Measurements from ENCODE around the gene SLC1A2. TPM values are rescaled to one million over a fixed set of nuclear protein-coding genes. Genes with fewer than 3 reads are reported as not detected.
A peak's percentile ranks its signal among the peaks of the same experiment; 100 is the strongest.

SLC1A2 gene
- total RNA-seq, 4 donors from 2014 or later, result 1.0 to 11.5 (median 5.0) TPM

DNA sequence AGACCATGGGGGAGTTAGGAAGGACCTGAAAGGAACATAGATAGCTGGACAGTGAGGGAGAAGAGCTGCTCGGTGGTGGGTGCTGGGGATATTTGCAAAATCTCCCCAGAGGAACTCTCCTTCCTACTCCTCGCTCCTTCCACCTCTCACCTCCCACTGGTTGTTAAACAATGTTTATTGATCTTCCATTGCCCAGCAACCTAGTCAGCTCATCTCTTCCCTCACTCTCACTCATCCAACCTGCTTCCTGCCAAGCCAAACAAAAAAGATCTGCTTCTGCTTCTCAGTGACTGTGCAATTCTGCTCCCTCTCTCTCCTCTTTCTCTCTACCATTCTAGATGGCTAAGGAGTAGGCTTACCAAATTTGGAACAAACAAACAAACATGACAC, 115.0 kb downstream of the SLC1A2 start:
- no peak overlapping the region for H3K4me3 ChIP-seq
- no peaks in the 10 kb centered on the region for H3K27me3 ChIP-seq
- H3K4me1 ChIP-seq, result no peaks in the 10 kb centered on the region
- DNase-seq, result no peak
- H3K9me3 ChIP-seq, result no peaks in the 10 kb centered on the region
- TF ChIP-seq POLR2A (IDR thresholded peaks at IDR 0.05), result no peak
- TF ChIP-seq, protein P1, sequence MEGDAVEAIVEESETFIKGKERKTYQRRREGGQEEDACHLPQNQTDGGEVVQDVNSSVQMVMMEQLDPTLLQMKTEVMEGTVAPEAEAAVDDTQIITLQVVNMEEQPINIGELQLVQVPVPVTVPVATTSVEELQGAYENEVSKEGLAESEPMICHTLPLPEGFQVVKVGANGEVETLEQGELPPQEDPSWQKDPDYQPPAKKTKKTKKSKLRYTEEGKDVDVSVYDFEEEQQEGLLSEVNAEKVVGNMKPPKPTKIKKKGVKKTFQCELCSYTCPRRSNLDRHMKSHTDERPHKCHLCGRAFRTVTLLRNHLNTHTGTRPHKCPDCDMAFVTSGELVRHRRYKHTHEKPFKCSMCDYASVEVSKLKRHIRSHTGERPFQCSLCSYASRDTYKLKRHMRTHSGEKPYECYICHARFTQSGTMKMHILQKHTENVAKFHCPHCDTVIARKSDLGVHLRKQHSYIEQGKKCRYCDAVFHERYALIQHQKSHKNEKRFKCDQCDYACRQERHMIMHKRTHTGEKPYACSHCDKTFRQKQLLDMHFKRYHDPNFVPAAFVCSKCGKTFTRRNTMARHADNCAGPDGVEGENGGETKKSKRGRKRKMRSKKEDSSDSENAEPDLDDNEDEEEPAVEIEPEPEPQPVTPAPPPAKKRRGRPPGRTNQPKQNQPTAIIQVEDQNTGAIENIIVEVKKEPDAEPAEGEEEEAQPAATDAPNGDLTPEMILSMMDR (IDR thresholded peaks at IDR 0.05), result no peak
- no peaks in the 10 kb centered on the region for H3K36me3 ChIP-seq
- H3K27ac ChIP-seq, result peak overlapping the region; percentile 63 to 79
- intact Hi-C loops (cut with DNase I; ENCODE audit: low total_unique reads), result no loop called here

DNA sequence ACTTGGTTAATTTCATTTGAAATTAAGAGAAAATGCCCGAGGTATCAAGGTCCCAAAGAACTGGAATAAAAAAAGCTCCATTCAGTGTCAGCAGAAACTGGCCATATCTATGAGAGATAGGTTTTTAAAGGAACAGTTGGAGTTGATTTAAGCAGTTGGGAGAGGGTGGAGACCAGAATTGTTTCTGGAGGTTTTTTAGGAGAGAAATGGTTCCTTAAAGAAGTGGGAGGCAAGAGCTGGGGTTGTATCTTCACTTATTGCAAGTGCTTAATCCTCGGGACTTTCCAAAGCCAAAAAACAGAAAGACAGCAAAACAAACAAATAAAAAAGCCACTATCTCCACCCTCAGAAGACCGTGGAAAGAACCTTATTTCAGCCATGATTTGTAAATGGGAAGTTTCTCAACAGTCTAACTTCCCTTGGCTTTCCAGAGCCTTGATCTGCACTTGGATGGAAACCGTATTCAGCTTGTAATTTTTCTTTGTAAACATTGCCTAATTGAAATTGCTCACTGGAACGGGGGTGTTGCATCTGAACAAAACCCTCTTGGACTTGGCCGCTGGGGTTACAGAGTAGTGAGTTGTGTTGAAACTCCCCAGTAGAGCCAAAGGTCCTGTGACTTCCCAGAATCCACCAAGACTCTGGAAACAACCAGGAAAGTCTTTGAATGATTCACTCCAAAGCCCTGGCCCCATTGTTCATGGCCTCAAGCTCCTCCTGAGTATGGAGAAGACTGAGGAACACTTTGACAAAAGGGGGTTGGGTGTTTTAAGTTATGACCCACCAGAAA, 115.6 kb downstream of the SLC1A2 start:
- Histone ChIP-seq H3K36me3 (no peaks in the 10 kb centered on the region), H3K4me3 (no peak overlapping the region), H3K27me3 (no peaks in the 10 kb centered on the region), H3K27ac (peak overlapping the region; percentile 63 to 79), H3K4me1 (no peaks in the 10 kb centered on the region), H3K9me3 (no peaks in the 10 kb centered on the region)
- TF ChIP-seq, protein P1 (IDR thresholded peaks at IDR 0.05), result no peak
- TF ChIP-seq POLR2A (IDR thresholded peaks at IDR 0.05), result no peak
- intact Hi-C loops (cut with DNase I; ENCODE audit: low total_unique reads), result no loop called here
- DNase-seq, result peak; percentile 77 to 87

DNA sequence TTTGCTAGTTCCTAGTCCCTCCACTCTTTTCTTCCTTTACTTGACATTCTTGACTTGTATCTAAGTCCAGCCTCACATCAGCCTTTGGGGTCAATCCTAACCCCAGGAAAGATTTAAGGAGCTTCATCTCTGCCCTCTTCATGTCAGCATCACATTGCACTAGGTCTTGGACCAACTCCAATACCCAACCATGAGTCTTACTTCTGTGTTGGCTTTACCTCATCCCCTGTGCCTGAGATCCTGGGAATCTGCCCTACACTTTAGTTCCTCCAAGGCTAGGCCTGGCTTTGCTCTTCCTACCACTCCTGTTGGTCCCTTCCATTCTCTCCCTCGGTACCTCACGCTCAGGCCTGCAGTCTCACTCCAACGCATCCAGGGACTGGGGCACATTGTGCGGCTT, 117.0 kb downstream of the SLC1A2 start:
- Histone ChIP-seq H3K9me3 (no peaks in the 10 kb centered on the region), H3K27ac (peak overlapping the region; percentile 63 to 79), H3K36me3 (no peaks in the 10 kb centered on the region), H3K4me3 (no peak overlapping the region), H3K27me3 (no peaks in the 10 kb centered on the region), H3K4me1 (no peaks in the 10 kb centered on the region)
- no peak for DNase-seq
- intact Hi-C loops (cut with DNase I; ENCODE audit: low total_unique reads), result no loop called here
- TF ChIP-seq, protein P1 (IDR thresholded peaks at IDR 0.05), result no peak
- TF ChIP-seq POLR2A (IDR thresholded peaks at IDR 0.05), result no peak

- Histone ChIP-seq H3K4me3 (no peak overlapping the region), H3K4me1 (no peaks in the 10 kb centered on the region), H3K27ac (no peak overlapping the region), H3K27me3 (no peaks in the 10 kb centered on the region), H3K9me3 (no peaks in the 10 kb centered on the region), H3K36me3 (no peaks in the 10 kb centered on the region)
- TF ChIP-seq, protein P1 (IDR thresholded peaks at IDR 0.05), result no peak
- TF ChIP-seq POLR2A (IDR thresholded peaks at IDR 0.05), result no peak
- no peak for DNase-seq
- intact Hi-C loops (cut with DNase I; ENCODE audit: low total_unique reads), result no loop called here
Observed at GRCh38 chr11:35298369-35298768, 121.0 kb downstream of the SLC1A2 start.

DNA sequence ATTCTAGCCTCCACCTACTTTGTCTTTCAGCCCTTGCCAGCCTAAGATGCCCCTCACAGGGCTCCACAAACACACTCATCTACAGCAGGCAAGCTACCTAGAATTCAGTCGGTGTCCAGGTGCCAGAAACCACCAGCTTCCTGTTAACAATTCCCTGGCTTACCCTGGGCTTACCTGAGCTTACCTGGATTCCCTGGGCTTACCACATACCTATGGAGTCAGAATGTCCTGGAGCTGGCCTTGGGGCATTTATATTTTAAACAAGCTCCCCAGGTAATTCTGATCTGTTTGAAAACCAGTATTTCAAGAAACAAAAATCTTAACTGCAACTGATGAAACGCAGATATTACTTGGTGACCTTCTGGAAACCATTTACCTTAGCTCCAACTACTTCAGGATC, 123.6 kb downstream of the SLC1A2 start:
- H3K27ac ChIP-seq, result no peak overlapping the region

More for the DNA sequence above, 123.6 kb downstream of the SLC1A2 start:
- intact Hi-C loops (cut with DNase I; ENCODE audit: low total_unique reads), result no loop called here
- H3K9me3 ChIP-seq, result no peaks in the 10 kb centered on the region
- no peak overlapping the region for H3K4me3 ChIP-seq
- TF ChIP-seq, protein P1 (IDR thresholded peaks at IDR 0.05), result no peak
- no peak for TF ChIP-seq POLR2A (IDR thresholded peaks at IDR 0.05)
- DNase-seq, result no peak
- no peaks in the 10 kb centered on the region for H3K4me1 ChIP-seq
- no peaks in the 10 kb centered on the region for H3K36me3 ChIP-seq
- no peaks in the 10 kb centered on the region for H3K27me3 ChIP-seq

Measured in uterus (tissue), 4 donors.